GM04503 (cell line): ENCODE results near the gene DDO.

Experiments used
- DNase-seq: peaks from one replicate; pipeline ENCODE4 v3.0.0-alpha.2; 2012; ENCODE audit warnings: low read depth

DDO gene

DNA sequence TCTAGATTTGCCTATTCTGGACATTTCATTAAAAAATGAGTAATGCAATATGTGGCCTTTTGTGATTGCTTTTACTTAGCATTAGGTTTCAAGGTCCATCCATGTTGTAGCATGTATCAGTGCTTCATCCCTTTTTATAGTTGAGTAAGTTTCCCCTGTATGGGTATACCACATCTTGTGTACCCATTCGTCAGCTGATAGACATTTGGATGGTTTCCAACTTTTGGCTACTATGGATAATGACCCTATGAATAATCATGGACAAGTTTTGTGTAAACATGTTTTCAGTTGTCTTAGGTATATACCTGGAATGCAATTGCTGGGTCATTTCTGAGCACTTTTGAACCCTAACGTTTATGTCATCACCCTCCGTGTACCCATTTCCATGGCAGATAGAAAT, 72.6 kb downstream of the DDO start:
- no peak for DNase-seq
